ENCODE data around the gene EPHA6.

DNA sequence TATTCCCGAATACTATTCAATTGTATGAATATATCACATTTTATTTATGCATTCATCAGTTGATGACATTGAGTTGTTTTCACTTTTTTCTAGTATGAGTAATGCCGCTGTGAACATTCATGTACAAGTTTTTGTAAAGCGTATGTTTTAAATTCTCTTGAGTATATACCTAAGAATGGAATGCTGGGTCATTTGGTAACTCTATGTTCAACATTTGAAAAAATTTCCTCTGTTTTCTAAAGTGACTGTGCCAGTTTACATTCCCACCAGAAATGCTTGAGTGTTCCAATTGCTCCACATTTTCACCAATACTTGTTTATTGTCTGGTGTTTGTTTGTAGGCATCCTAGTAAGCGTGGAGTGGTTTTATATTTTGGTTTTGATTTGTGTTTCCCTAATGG is 144.5 kb downstream of the EPHA6 start:
- TF ChIP-seq CTCF (IDR thresholded peaks at IDR 0.05) (no peak), EZH2 (IDR thresholded peaks at IDR 0.05; ENCODE audit: borderline replicate concordance, insufficient read depth, low read depth, low read length, poor library complexity, severe bottlenecking) (no peak)

Data from B cell (primary cell).